HG03139 (cell line): Measurements from ENCODE around the gene MINK1.
"Not testable (repeated sequence)": the region's sequence is repeated elsewhere in the genome, so short reads cannot be mapped to it uniquely, and the experiment has no call there.

ENCODE experiments used
- ATAC-seq: cut with Tn5 transposase; IDR thresholded peaks from one replicate; pipeline ENCODE4 v1.9.1; 2021; ENCODE audit not compliant: unreplicated experiment

MINK1 gene

DNA sequence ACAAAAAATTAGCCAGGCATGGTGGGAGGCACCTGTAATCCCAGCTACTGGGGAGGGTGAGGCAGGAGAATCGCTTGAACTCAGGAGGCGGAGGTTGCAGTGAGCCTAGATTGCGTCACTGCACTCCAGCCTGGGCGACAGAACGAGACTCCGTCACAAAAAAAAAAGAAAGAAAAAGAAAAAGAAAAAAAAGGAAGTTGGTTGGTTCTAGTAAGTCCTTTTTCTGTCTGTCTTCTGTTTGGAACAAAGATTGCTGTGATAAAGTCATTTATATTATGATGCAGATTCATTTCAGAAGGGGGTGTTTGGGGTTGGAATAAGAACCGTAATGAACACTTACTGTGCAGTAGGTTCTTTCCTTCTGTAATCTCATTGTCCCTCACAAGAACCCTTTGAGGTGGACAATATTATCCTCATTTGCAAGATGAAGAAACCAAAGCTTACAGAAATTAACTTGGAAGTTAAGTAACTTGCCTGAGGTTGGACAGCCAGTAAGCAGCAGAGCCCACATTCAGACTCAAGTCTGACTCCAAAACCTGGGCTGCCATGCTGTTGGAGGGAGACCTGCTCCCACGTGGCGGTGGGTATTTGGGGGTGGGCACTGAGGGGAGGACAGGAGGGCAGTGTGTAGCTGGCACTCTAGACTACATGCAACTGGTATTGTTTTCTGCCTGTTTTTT, 10.3 kb downstream of the MINK1 start:
- no peak for ATAC-seq

DNA sequence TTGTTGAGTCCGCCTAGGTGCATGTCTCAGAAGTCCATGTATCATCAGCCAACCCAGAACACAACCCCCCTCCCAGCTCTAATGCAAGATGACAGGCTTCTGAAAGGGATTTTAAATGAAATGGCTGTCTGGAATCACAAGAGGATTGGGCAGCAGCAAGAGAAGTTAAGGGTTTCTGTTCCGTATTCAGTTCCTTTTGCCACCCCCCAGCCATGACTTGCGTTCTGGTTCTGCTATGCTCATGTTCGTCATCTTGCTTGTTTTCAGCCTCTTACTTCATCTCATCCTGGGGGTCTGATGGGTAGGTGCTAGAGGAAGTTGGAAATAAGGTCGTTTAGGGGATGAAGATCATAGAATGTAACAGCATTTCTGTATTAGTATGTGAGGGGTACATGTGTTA, 12.0 kb downstream of the MINK1 start:
- ATAC-seq = no peak

GRCh38 chr17:4846635-4847390, 13.7 kb downstream of the MINK1 start:
- no peak for ATAC-seq

GRCh38 chr17:4849011-4849536, 15.9 kb downstream of the MINK1 start:
- no peak for ATAC-seq

- ATAC-seq = no peak
Measured at GRCh38 chr17:4850246-4850645, 17.1 kb downstream of the MINK1 start.

- no peak for ATAC-seq
Measured at GRCh38 chr17:4851084-4851483, 17.9 kb downstream of the MINK1 start.

- no peak for ATAC-seq
Measured at GRCh38 chr17:4852567-4853207, 19.5 kb downstream of the MINK1 start.

- ATAC-seq = no peak
Measured at GRCh38 chr17:4853208-4853671, 20.1 kb downstream of the MINK1 start.

- no peak for ATAC-seq
Measured at GRCh38 chr17:4854111-4854681, 21.1 kb downstream of the MINK1 start.

GRCh38 chr17:4856271-4856936, 23.3 kb downstream of the MINK1 start:
- ATAC-seq = no peak

- no peak for ATAC-seq
Measured at GRCh38 chr17:4856937-4857314, 23.8 kb downstream of the MINK1 start.

DNA sequence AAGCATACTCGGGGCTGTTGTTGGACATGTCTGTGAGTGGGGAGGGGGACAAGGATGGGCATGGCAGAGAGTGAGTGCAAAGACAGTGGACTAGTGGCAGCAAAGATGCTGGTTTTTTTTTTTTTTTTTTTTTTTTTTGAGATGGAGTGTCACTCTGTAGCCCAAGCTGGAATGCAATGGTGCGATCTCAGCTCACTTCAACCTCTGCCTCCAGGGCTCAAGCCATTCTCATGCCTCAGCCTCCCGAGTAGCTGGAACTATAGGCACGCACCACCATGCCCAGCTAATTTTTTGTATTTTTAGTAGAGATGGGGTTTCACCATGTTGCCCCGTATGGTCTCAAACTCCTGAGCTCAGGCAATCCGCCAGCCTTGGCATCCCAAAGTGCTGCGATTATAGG, 24.2 kb downstream of the MINK1 start:
- not testable (repeated sequence) for ATAC-seq

DNA sequence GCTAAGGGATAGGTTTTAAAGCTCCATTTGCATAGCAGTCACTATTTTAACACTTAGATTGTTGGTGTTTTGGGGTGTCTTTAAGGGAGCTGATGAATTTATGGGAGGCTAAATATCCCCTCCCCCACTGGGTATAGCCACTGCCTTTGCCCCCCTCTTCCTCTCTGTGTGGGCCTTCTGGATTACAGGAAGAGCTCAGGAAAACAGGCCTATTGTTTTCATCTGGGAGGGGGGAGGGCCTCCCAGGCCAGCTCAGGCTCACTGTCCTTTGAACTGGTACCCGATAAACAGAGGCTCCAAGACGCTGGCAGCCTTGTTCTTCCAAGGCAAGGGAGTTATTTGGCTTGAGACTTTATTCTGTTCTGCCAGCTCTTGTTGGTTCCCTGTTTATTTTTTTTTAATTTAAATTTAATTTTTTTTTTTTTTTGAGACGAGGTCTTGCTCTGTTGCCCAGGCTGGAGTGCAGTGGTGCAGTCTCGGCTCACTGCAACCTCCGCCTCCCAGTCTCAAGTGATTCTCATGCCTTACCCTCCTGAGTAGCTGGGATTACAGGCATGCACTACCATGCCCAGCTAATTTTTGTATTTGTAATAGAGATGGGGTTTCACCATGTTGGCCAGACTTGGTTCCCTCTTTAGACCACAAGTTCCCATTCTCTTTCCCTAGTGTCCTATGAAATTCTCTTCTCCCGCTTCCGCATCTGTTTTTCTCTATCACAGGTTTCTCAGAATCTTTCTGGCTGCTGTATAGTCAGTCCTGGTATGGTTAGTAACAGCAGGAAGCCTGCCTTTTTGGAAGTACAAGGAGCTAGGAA, 25.1 kb downstream of the MINK1 start:
- ATAC-seq = no peak

DNA sequence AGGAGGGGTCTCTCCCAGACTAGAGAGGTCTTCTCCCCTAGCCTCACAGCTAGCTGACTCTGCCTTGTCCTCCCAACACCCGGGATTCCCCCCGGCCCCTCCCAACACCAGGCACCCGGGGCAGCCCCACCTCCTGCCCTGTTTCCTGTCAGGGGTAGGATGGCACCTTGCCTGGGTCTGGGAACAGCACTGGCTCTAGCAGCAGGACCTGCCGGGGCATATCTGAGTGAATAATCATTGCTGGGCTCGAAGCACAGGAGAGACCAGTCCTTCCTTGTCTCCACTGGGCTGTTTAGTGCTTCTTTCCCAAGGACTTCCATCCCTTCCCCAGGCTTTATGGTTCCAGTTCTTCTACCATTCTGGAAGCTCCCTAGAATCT, 25.7 kb downstream of the MINK1 start:
- ATAC-seq = no peak

GRCh38 chr17:4859816-4860625, 26.9 kb downstream of the MINK1 start:
- no peak for ATAC-seq

GRCh38 chr17:4860651-4861050, 27.5 kb downstream of the MINK1 start:
- no peak for ATAC-seq

- no peak for ATAC-seq
Measured at GRCh38 chr17:4861052-4861451, 27.9 kb downstream of the MINK1 start.

DNA sequence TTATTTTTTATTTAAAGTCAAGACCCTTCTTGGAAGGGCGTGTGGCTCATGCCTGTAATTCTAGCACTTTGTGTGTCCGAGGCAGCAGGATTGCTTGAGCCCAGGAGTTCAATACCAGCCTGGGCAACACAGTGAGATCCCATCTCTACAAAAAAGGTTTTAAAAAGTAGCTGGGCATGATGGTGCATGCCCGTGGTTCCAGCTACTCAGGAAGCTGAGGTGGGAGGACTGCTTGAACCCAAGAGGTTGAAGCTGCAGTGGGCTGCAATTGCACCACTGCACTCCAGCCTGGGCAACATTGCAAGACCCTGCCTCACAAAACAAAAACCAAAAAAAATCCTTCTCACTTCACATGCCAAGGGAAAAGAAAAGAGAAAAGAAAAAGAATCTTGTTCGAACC, 29.6 kb downstream of the MINK1 start:
- no peak for ATAC-seq

DNA sequence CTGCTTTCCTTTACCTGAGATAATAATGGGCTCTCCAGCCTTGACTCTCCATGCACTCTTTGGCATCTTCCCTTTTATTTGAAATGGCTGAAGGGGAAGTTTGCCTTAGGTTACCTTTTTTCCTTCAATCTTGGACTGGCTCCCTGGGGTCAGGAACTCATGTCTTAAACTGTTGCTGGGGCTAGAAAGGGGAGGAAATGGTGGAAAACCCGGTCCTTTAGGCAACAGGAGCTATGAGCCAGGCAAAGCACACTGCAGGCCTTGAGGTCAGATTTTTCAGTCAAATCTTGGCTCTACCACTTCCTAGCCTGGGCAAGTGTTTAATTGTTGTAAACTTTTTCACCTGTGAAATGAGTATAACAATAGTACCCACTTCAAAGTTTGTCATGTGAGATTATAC, 30.2 kb downstream of the MINK1 start:
- ATAC-seq = no peak
